Karpas-422 (cell line): ENCODE measurements around the gene ANKRD1. TPM values are rescaled to one million over a fixed set of nuclear protein-coding genes. Genes with fewer than 3 reads are reported as not detected.

Experiments used
- DNase-seq: peaks from one replicate; pipeline ENCODE4 v3.0.0-alpha.2; 2015
- H2AFZ ChIP-seq: fragments of 200-600 bp; sonication (generic); 2 replicates; pipeline ENCODE4 v1.6.1; 2014; ENCODE audit warnings: antibody characterized with exemption, low read length, mixed read lengths
- H3K27ac ChIP-seq: fragments of 200-600 bp; sonication (generic); 2 replicates; pipeline ENCODE4 v1.5.1; 2014; ENCODE audit warnings: mild to moderate bottlenecking, low read length, moderate library complexity
- H3K27me3 ChIP-seq: fragments of 200-600 bp; sonication (generic); 2 replicates; pipeline ENCODE4 v1.6.1; 2014; ENCODE audit warnings: low read length, mixed read lengths
- H3K36me3 ChIP-seq: fragments of 200-600 bp; sonication (generic); 2 replicates; pipeline ENCODE4 v1.6.1; 2014; ENCODE audit warnings: low read length, mixed read lengths; ENCODE audit not compliant: insufficient read depth
- H3K4me1 ChIP-seq: fragments of 200-600 bp; sonication (generic); 2 replicates; pipeline ENCODE4 v1.6.1; 2014; ENCODE audit warnings: mild to moderate bottlenecking, low read length, mixed read lengths
- H3K4me2 ChIP-seq: fragments of 200-600 bp; sonication (generic); 2 replicates; pipeline ENCODE4 v1.6.1; 2014; ENCODE audit warnings: low read length, low read depth, mild to moderate bottlenecking; ENCODE audit not compliant: poor library complexity, severe bottlenecking
- H3K4me3 ChIP-seq: fragments of 200-600 bp; sonication (generic); 2 replicates; pipeline ENCODE4 v1.5.1; 2014; ENCODE audit warnings: mild to moderate bottlenecking, antibody characterized with exemption, low read length, mixed read lengths
- H3K79me2 ChIP-seq: fragments of 200-600 bp; sonication (generic); 2 replicates; pipeline ENCODE4 v1.6.1; 2014; ENCODE audit warnings: mild to moderate bottlenecking, low read length, mixed read lengths
- H3K9ac ChIP-seq: fragments of 200-600 bp; sonication (generic); 2 replicates; pipeline ENCODE4 v1.6.0; 2014; ENCODE audit warnings: low read length
- H3K9me2 ChIP-seq: fragments of 200-600 bp; sonication (generic), shearing (Covaris generic); replicated peaks from 2 replicates; pipeline ENCODE4 v1.6.0; 2014; ENCODE audit warnings: mild to moderate bottlenecking, low read length, moderate library complexity; ENCODE audit not compliant: insufficient read depth
- H3K9me3 ChIP-seq: fragments of 300-700, 200-600 bp; sonication (generic); 2 replicates; pipeline ENCODE4 v1.6.1; 2014; ENCODE audit warnings: low read length, mixed read lengths
- H4K20me1 ChIP-seq: fragments of 200-600 bp; sonication (generic); 2 replicates; pipeline ENCODE4 v1.6.1; 2014; ENCODE audit warnings: mild to moderate bottlenecking, antibody characterized with exemption, low read length, low read depth; ENCODE audit not compliant: insufficient read depth
- total RNA-seq: library from RNA; depleted of rRNA; stranded (reverse); fragments of >200 nt; shearing (Covaris generic); gene quantifications from 2 replicates; pipeline ENCODE4 v1.2.3, GENCODE V29; 2014; ENCODE audit warnings: low replicate concordance

Gene ANKRD1
- total RNA-seq, 1 experiment from 2014 or later = not detected

DNA sequence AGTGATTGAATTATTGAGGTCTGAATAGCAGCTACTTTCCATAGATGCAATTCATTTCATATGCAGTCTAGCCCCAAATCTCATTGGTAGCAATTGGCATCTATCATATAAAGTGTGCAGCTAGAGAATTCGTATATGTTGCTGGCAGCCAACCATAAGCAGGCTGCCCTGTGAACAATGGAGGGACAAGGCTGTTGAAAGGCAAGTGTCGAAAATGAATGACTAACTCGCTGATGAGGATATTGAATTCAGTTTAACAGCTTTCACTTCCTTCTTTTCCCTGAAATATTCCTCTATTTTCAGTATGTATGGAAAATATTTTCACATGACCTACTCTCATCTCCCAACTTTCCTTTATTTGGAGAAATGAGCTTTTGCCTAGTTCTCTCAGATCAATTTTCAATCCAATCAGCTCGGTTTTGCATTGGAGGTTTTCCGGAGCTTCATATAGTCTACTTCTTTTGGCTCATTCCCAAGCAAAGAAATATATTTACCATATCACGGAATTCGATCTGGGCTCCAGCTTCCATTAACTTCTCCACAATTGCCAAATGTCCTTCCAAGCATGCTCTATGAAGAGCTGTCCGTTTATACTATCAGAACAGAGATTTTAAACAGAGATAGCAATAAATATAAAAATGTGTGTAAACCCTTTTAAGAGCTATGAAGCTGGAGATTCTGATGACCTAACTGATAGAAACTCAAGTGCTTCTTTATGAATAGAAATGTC, 3.5 kb downstream of the ANKRD1 start:
- no peak overlapping the region for H3K4me2 ChIP-seq
- no peaks in the 10 kb centered on the region for H3K36me3 ChIP-seq
- no peaks in the 10 kb centered on the region for H3K9me3 ChIP-seq
- no peak overlapping the region for H3K27ac ChIP-seq
- H3K79me2 ChIP-seq = no peaks in the 10 kb centered on the region
- no peak overlapping the region for H3K4me3 ChIP-seq
- no peaks in the 10 kb centered on the region for H4K20me1 ChIP-seq
- H3K4me1 ChIP-seq = no peaks in the 10 kb centered on the region
- H2AFZ ChIP-seq = no peak overlapping the region
- H3K9ac ChIP-seq = no peak overlapping the region
- DNase-seq = no peak
- no peaks in the 10 kb centered on the region for H3K27me3 ChIP-seq
- no peaks in the 10 kb centered on the region for H3K9me2 ChIP-seq

DNA sequence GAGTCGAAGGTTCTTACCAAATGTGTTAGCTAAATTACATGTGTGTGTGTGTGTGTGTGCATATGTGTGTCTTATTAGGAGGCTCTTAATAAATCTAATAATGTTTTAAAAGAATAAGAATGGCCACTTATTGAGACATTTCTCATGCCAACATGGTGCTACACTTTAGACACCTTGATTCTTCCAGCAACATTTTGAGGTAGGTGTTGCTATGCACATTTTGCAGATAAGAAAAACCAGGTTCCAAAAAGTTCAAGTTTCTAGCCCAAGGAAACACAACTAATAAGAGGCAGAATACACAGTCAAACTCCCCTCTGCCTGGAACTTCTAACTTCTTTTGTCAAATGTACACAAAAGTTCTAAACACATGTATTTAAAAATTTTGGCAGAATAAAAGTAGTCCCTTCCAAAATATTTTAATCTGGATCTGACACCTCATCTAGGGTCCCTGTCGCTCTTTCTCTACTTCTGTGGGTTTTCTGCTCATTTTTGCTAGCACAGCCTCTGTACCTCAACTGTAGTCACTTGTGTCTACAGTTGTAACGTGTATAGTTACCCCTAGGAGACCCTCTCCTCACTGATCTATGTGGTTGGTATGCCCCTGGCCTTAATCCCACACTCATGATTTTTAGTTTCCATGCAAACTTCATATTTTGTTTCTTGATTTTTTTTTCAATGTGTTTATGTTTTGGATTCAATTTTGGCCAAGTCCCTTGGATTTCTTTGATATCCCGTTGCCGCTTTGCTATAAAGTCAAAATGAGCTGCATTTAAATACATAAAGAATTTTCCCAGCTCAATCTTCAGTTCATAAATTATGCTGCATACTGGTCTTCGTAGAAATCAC, 4.3 kb downstream of the ANKRD1 start:
- Histone ChIP-seq H3K27ac (no peak overlapping the region), H3K9me2 (no peaks in the 10 kb centered on the region), H3K9ac (no peak overlapping the region), H3K9me3 (no peaks in the 10 kb centered on the region), H3K4me1 (no peaks in the 10 kb centered on the region), H3K4me2 (no peak overlapping the region), H3K36me3 (no peaks in the 10 kb centered on the region), H3K4me3 (no peak overlapping the region), H3K27me3 (no peaks in the 10 kb centered on the region), H4K20me1 (no peaks in the 10 kb centered on the region), H2AFZ (no peak overlapping the region), H3K79me2 (no peaks in the 10 kb centered on the region)
- DNase-seq = no peak

DNA sequence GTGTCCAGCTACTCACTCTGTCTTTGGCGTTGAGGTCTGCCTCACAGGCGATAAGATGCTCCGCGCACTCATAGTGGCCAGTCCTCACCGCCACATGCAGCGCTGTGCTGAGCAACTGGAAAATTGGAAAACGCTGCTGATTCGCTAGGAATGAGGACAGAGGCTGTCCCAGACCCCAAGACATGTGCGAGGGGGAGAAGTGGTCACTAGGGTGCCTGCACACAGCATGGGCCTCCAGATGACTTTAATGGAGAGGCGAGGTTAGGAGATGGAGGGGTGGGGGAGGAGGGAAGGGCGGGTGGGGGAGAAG, 5.2 kb downstream of the ANKRD1 start:
- Histone ChIP-seq H3K79me2 (no peaks in the 10 kb centered on the region), H3K9me2 (no peaks in the 10 kb centered on the region), H3K36me3 (no peaks in the 10 kb centered on the region), H3K9ac (no peak overlapping the region), H2AFZ (no peak overlapping the region), H3K27me3 (no peaks in the 10 kb centered on the region), H3K4me2 (no peak overlapping the region), H3K9me3 (no peaks in the 10 kb centered on the region), H3K4me1 (no peaks in the 10 kb centered on the region), H4K20me1 (no peaks in the 10 kb centered on the region), H3K27ac (no peak overlapping the region), H3K4me3 (no peak overlapping the region)
- DNase-seq = no peak

DNA sequence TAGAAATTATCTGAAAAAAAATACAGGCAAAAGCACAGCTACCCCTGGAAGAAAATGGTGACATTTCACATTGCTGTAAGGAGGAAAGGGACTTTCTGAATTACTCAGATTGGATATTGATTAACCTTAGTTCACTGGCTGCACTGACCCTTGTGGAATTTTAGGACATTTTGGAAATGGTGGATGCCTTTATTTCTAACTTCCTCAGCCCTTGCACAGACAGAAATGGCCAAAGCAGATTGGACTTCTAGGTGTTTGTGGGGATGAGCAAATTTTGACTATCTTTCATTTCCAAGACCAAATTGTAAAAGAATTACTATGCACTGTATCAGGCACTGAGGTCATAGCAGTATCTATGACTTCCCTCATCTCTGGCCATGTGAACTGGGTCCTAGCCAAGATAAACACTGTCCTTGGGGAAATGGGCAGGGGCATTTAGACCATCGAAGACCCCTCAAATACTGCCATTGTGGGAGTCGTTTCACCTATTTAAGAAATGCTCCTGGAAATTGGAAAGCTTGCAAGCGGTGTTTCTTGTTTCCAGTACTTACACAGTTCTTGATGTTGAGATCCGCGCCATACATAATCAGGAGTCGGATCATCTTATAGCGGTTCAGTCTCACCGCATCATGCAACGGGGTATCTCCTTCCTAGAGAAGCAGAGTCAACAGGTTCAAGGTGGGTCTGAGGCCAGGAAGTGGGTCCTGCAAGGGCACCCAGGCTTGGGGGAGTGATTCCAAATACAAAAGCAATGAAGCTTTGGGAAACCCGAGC, 5.7 kb downstream of the ANKRD1 start:
- H3K9me2 ChIP-seq = no peaks in the 10 kb centered on the region
- H3K4me2 ChIP-seq = no peak overlapping the region
- H3K27me3 ChIP-seq = no peaks in the 10 kb centered on the region
- no peak overlapping the region for H3K4me3 ChIP-seq
- no peaks in the 10 kb centered on the region for H4K20me1 ChIP-seq
- no peaks in the 10 kb centered on the region for H3K79me2 ChIP-seq
- no peaks in the 10 kb centered on the region for H3K4me1 ChIP-seq
- H3K9ac ChIP-seq = no peak overlapping the region
- H3K27ac ChIP-seq = no peak overlapping the region
- no peaks in the 10 kb centered on the region for H3K9me3 ChIP-seq
- DNase-seq = no peak
- no peaks in the 10 kb centered on the region for H3K36me3 ChIP-seq
- no peak overlapping the region for H2AFZ ChIP-seq

DNA sequence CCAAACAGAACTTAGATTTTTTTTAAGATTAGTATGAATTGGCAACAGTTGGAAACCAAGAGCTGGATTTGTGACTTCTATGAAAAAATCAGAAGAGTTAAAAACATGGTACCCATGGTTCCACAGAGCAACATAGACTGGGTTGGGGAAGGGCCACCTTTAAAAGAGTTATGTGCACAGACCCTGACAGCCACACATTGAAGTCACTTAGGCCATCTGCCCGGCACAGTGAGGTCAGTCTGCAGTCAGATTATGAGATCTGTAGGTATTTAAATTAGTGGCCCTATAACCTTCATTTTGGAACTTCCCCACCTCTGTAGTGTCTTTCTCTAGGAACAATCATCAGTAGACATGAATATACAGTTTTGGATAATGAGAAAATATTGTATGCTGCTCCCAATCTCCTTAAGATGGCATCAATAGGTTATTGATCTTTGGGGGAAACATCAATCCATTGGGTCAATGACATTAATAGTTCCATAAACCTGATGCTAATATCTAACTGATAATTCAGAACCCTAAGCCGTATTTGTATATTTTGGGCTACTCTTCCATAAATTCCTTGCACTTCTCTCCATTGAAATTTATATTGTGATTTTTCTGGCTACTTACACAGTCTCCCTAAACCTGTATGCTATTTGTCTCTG, 7.0 kb downstream of the ANKRD1 start:
- Histone ChIP-seq H3K27ac (no peak overlapping the region), H3K27me3 (no peaks in the 10 kb centered on the region), H3K4me2 (no peak overlapping the region), H3K4me1 (no peaks in the 10 kb centered on the region), H3K36me3 (no peaks in the 10 kb centered on the region), H3K9me2 (no peaks in the 10 kb centered on the region), H3K4me3 (no peak overlapping the region), H4K20me1 (no peaks in the 10 kb centered on the region), H3K9ac (no peak overlapping the region), H3K79me2 (no peaks in the 10 kb centered on the region), H2AFZ (no peak overlapping the region), H3K9me3 (no peaks in the 10 kb centered on the region)
- no peak for DNase-seq

DNA sequence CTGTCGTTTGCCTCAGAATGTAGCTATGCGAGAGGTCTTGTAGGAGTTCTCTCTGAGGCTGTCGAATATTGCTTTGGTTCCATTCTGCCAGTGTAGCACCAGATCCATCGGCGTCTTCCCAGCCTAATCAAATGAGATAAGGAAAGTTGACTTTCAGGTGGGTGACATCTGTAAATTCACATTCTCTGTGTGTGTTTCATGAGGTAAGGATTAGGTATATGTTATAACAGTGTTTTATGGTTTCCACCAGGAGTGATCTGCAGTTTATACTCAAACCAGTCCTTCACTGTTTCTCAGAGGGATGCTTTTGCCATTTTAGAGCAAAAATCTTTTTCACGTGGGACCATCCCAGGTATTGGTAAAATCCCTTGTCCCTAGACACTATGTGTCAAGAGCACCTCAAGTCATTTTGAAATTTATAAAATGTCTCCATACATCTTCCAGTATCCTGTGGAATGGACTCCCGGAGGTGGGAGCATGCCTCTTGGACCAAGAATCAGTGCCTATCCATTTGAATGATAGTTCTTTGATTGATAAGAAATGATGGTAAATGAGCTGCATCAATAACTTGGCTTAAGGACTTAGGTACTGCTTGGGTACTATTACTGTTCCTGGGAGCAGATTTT, 7.9 kb downstream of the ANKRD1 start:
- Histone ChIP-seq H3K9me3 (no peaks in the 10 kb centered on the region), H3K4me3 (no peak overlapping the region), H3K36me3 (no peaks in the 10 kb centered on the region), H3K27me3 (no peaks in the 10 kb centered on the region), H3K9ac (no peak overlapping the region), H3K27ac (no peak overlapping the region), H4K20me1 (no peaks in the 10 kb centered on the region), H3K79me2 (no peaks in the 10 kb centered on the region), H2AFZ (no peak overlapping the region), H3K4me2 (no peak overlapping the region), H3K9me2 (no peaks in the 10 kb centered on the region), H3K4me1 (no peaks in the 10 kb centered on the region)
- DNase-seq = no peak

DNA sequence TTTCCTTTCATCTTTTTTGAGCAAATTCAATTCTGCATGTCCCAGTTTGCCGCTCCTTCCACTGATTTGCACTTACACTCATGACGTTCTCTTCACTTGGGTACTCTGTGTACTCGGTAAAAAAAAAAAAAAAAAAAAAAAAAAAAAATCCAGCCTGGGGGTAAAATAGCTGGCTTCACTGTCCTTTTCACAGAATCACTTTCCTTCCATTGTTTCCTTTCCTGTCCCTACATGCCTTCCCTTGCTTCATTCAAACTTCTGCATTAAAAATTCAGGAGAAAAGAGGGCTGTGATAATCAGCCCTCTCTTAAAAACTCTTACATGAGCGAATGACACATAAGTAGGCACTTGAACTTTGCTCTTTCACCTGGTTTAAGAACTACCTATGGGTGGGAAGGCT, 8.7 kb downstream of the ANKRD1 start:
- Histone ChIP-seq H3K4me3 (no peak overlapping the region), H2AFZ (no peak overlapping the region), H3K9me3 (no peaks in the 10 kb centered on the region), H3K9me2 (no peaks in the 10 kb centered on the region), H3K4me2 (no peak overlapping the region), H3K79me2 (no peaks in the 10 kb centered on the region), H3K9ac (no peak overlapping the region), H3K4me1 (no peaks in the 10 kb centered on the region), H3K27ac (no peak overlapping the region), H3K27me3 (no peaks in the 10 kb centered on the region), H3K36me3 (no peaks in the 10 kb centered on the region), H4K20me1 (no peaks in the 10 kb centered on the region)
- no peak for DNase-seq
